PC-3 (cell line): ENCODE data around the gene DSP. TPM values are rescaled to one million over a fixed set of nuclear protein-coding genes. Genes with fewer than 3 reads are reported as not detected.

Experiments used
- ATAC-seq: fragments of 200-7000 bp; cut with Tn5 transposase; 2 replicates; pipeline ENCODE4 v1.9.1; 2020; ENCODE audit warnings: mild to moderate bottlenecking, moderate library complexity
- BruUV-seq: library from RNA; stranded (reverse); fragments of 400-500 nt; replicated peaks from 2 replicates; lab custom pipeline; 2021; lab: Mats Ljungman, UMichigan
- CTCF ChIA-PET: fragments of 300-600 bp; sonication (Branson Sonifier 250); formaldehyde crosslinking; loops from one replicate; lab custom pipeline; 2022; ENCODE audit warnings: antibody characterized with exemption; lab: Charles Lee
- POLR2A ChIA-PET: fragments of 300-600 bp; sonication (Branson Sonifier 250); formaldehyde crosslinking; loops from one replicate; lab custom pipeline; 2022; ENCODE audit warnings: antibody characterized with exemption; ENCODE audit not compliant: unreplicated experiment; lab: Charles Lee
- DNase-seq: peaks from one replicate; pipeline ENCODE4 v3.0.0-alpha.2; 2015
- H2AFZ ChIP-seq: fragments of 300-600 bp; sonication (generic); 2 replicates; pipeline ENCODE4 v1.6.0; 2016; ENCODE audit warnings: antibody characterized with exemption, low read length
- H3F3A ChIP-seq: fragments of 300-600 bp; sonication (generic); one replicate; pipeline ENCODE4 v1.6.0; 2017; ENCODE audit warnings: antibody characterized with exemption, low read length, control low read depth, mild to moderate bottlenecking; ENCODE audit not compliant: unreplicated experiment
- H3K27ac ChIP-seq: fragments of 300-600 bp; sonication (generic); 2 replicates; pipeline ENCODE4 v1.5.1; 2016; ENCODE audit warnings: mild to moderate bottlenecking, low read length
- H3K27me3 ChIP-seq: fragments of 300-600 bp; sonication (generic); 2 replicates; pipeline ENCODE4 v1.6.1; 2016; ENCODE audit warnings: low read length, mixed read lengths
- H3K36me3 ChIP-seq: fragments of 300-600 bp; sonication (generic); 2 replicates; pipeline ENCODE4 v1.6.1; 2016; ENCODE audit warnings: low read depth, mixed run types, low read length, mixed read lengths
- H3K4me1 ChIP-seq: fragments of 300-600 bp; sonication (generic); 2 replicates; pipeline ENCODE4 v1.5.1; 2016; ENCODE audit warnings: low read length; ENCODE audit not compliant: insufficient read depth
- H3K4me2 ChIP-seq: fragments of 300-600 bp; sonication (generic); 2 replicates; pipeline ENCODE4 v1.6.0; 2016; ENCODE audit warnings: low read length
- H3K4me3 ChIP-seq: fragments of 300-600 bp; sonication (generic); 2 replicates; pipeline ENCODE4 v1.5.1; 2016; ENCODE audit warnings: mild to moderate bottlenecking, low read length, mixed read lengths
- H3K79me2 ChIP-seq: fragments of 300-600 bp; sonication (generic); 2 replicates; pipeline ENCODE4 v1.6.1; 2017; ENCODE audit warnings: low read length, mixed read lengths
- H3K9ac ChIP-seq: fragments of 300-600 bp; sonication (generic); 2 replicates; pipeline ENCODE4 v1.6.0; 2016; ENCODE audit warnings: mild to moderate bottlenecking, low read length
- H3K9me2 ChIP-seq: fragments of 300-600 bp; sonication (generic); replicated peaks from 2 replicates; pipeline ENCODE4 v1.6.1; 2016; ENCODE audit warnings: mixed run types, low read length, mixed read lengths
- H3K9me3 ChIP-seq: fragments of 300-600 bp; sonication (generic); 2 replicates; pipeline ENCODE4 v1.6.1; 2016; ENCODE audit warnings: low read length, mixed read lengths
- H4K20me1 ChIP-seq: fragments of 300-600 bp; sonication (generic); 2 replicates; pipeline ENCODE4 v1.6.1; 2016; ENCODE audit warnings: low read length, mixed read lengths
- EZH2 ChIP-seq: fragments of 300-600 bp; sonication (generic); IDR thresholded peaks from one replicate; pipeline ENCODE4 v1.6.1; 2017; ENCODE audit warnings: antibody characterized with exemption, mild to moderate bottlenecking, low read length; ENCODE audit not compliant: unreplicated experiment
- EZH2phosphoT487 ChIP-seq: fragments of 300-600 bp; sonication (generic); IDR thresholded peaks from 2 replicates; pipeline ENCODE4 v1.6.1; 2018; ENCODE audit warnings: mild to moderate bottlenecking, antibody characterized with exemption, low read length, borderline replicate concordance
- intact Hi-C: fragments of 100-400 bp; cut with micrococcal nuclease; formaldehyde crosslinking; loops from 2 replicates; pipeline ENCODE4 v1.9.0; 2023
- total RNA-seq: library from RNA; depleted of rRNA; stranded (reverse); fragments of >200 nt; gene quantifications from 2 replicates; pipeline ENCODE4 v1.2.3, GENCODE V29; 2014
- TF ChIP-seq, protein P1 (sequence below): fragments of 300-600 bp; sonication (generic); conservative IDR thresholded peaks from 2 replicates; pipeline ENCODE4 v1.5.1; 2017; ENCODE audit warnings: antibody characterized with exemption, low read depth, mild to moderate bottlenecking, low read length

DSP gene
- total RNA-seq, 1 experiment from 2014 or later = 54.7 TPM

DNA sequence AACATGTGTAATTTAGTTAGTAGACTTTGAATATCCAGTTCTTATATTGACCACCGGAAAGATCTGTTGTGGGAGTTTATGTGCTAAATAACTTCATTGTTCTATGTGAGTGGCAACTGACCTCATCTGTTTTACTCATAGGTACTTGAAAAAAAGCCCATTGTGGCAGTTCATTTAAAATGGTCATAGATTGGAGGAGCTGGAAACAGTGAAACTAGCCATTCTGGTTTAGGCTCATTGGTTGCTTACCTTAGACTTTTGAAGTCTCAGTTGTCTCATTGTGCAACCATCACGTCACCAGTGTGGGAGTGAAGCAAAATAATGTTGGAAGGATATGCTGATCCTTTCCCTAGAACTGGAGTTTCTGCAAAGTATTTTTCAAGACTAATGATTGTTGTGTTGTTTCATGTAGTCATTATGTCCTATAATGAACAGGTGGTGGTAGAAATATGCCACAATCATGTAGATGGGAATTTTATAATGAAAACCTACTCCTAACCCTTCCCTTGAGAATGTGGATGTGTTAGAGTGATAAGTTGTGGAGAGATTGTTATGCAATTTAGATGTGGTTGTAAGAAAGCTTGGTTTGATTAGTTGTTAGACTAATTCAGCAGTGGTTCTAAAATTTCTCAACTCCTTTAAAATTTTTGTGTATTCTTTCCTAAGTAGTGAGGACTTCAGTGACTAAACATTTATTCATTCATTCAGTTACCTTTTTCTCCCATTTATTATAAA lies 18.3 kb downstream of the DSP start:
- ATAC-seq (no peak; the same call in 1 of the 2 replicates), DNase-seq (peak; percentile 74)
- TF ChIP-seq, protein P1, sequence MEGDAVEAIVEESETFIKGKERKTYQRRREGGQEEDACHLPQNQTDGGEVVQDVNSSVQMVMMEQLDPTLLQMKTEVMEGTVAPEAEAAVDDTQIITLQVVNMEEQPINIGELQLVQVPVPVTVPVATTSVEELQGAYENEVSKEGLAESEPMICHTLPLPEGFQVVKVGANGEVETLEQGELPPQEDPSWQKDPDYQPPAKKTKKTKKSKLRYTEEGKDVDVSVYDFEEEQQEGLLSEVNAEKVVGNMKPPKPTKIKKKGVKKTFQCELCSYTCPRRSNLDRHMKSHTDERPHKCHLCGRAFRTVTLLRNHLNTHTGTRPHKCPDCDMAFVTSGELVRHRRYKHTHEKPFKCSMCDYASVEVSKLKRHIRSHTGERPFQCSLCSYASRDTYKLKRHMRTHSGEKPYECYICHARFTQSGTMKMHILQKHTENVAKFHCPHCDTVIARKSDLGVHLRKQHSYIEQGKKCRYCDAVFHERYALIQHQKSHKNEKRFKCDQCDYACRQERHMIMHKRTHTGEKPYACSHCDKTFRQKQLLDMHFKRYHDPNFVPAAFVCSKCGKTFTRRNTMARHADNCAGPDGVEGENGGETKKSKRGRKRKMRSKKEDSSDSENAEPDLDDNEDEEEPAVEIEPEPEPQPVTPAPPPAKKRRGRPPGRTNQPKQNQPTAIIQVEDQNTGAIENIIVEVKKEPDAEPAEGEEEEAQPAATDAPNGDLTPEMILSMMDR = no peak
- TF ChIP-seq EZH2 (no peak), EZH2phosphoT487 (no peak)
- BruUV-seq = no TSS peak
- Histone ChIP-seq H3K27ac (peak overlapping the region; percentile 80), H2AFZ (no peak overlapping the region), H3K9me2 (no peaks in the 10 kb centered on the region), H4K20me1 (no peaks in the 10 kb centered on the region; the same call in 1 of the 2 replicates), H3K9ac (no peak overlapping the region), H3K79me2 (peaks cover 4% of the 10 kb centered on the region), H3K4me1 (peaks cover 27% of the 10 kb centered on the region), H3K36me3 (peaks cover 62% of the 10 kb centered on the region), H3K4me2 (peak overlapping the region; percentile 19; the same call in 1 of the 2 replicates), H3K4me3 (no peak overlapping the region), H3K27me3 (no peaks in the 10 kb centered on the region), H3F3A (no peaks in the 10 kb centered on the region), H3K9me3 (no peaks in the 10 kb centered on the region)
- CTCF ChIA-PET = no interaction called here
- intact Hi-C loops = no loop called here
- POLR2A ChIA-PET = interaction anchor here (0.6 kb wide), 1 partner anchor 243 kb away, joined by 10 read pairs; no protein-coding TSS in a partner anchor

DNA sequence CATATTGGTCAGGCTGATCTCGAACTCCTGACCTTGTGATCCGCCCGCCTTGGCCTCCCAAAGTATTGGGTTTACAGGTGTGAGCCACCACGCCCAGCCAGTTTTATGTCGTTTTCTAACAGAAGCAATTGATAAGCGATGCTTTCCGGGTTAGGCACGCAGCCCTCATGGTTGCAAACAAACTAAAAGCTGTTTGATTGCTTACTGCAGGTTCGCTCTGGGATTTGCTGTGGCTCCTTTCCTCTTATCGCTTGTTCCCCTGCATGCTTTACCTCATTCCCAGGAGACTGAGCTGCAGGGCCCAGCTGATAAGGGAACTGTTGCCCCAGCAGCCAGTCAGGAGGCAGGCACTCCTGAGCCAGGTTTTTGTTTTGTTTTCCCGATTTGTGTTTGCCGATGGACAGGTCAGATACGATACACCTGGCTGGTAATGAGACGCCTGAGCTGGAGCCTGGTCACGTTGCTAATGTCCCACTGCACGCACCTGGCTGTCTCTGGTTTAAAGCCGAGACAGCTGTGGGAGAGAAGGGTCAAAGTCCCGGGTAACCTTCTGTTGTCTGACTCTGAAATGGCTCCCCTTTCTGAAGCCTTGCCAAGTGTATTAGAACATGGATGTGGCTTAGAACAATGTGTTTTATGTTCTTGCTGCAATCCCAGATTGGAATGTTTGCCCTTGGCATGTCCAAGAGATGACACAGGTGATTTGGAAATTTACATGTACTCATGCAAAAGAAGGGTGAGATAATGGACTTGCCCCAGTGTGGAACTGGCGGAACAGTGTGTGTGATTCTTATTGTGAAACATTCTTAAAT lies 19.9 kb downstream of the DSP start:
- no peaks in the 10 kb centered on the region for H3K27me3 ChIP-seq
- H3K79me2 ChIP-seq = no peaks in the 10 kb centered on the region; the same call in 1 of the 2 replicates
- H3K4me1 ChIP-seq = peaks cover 27% of the 10 kb centered on the region
- DNase-seq (peak; percentile 66), ATAC-seq (no peak)
- H3K9me3 ChIP-seq = no peaks in the 10 kb centered on the region
- TF ChIP-seq EZH2 (no peak), EZH2phosphoT487 (no peak)
- TF ChIP-seq, protein P1 = no peak
- H3K9me2 ChIP-seq = no peaks in the 10 kb centered on the region
- no peak overlapping the region for H2AFZ ChIP-seq
- H3K27ac ChIP-seq = peak overlapping the region; percentile 67
- no peak overlapping the region for H3K9ac ChIP-seq
- peaks cover 69% of the 10 kb centered on the region for H3K36me3 ChIP-seq
- no peaks in the 10 kb centered on the region for H4K20me1 ChIP-seq
- CTCF ChIA-PET = no interaction called here
- POLR2A ChIA-PET = no interaction called here
- H3K4me2 ChIP-seq = peak overlapping the region; percentile 3; the same call in 1 of the 2 replicates
- intact Hi-C loops = no loop called here
- no peaks in the 10 kb centered on the region for H3F3A ChIP-seq
- no peak overlapping the region for H3K4me3 ChIP-seq
- BruUV-seq = no TSS peak
